Testis (tissue), 2 donors: ENCODE results near the gene MYO5B.

Experiments
- CTCF ChIP-seq, 3 experiments: fragments of 450-650 bp in 2 of 3; fragments of 200-600 bp in 1 of 3; sonication (generic) in 1 of 3; IDR thresholded peaks; one replicate each; pipeline ENCODE4 v1.5.1; 2016 to 2019; ENCODE audit warnings: antibody characterized with exemption in 3 of 3, mild to moderate bottlenecking in 2 of 3, moderate library complexity in 1 of 3
- POLR2A ChIP-seq: fragments of 450-650 bp; IDR thresholded peaks from one replicate; pipeline ENCODE4 v1.6.1; 2017; ENCODE audit warnings: antibody characterized with exemption, mild to moderate bottlenecking, moderate library complexity

- TF ChIP-seq CTCF (IDR thresholded peaks at IDR 0.05) (no peak), POLR2A (no peak)
Observed at GRCh38 chr18:49788327-49788898, 406.5 kb downstream of the MYO5B start.
